Heart left ventricle (tissue), 13 donors: ENCODE results near the gene MICALL2.

Source experiments
- CTCF ChIP-seq, 12 donors: fragments of 200-600 bp; sonication (generic) in 4 of 12; IDR thresholded peaks; one replicate each; pipeline versions ENCODE4 v1.5.0 to v1.8.0; 2018 to 2022; ENCODE audit warnings: antibody characterized with exemption in 12 of 12, mild to moderate bottlenecking in 5 of 12
- POLR2A ChIP-seq, 2 donors: fragments of 450-650 bp; IDR thresholded peaks; one replicate each; pipeline ENCODE4 v1.6.1; 2017; ENCODE audit warnings: antibody characterized with exemption in 2 of 2, mild to moderate bottlenecking in 2 of 2, moderate library complexity in 2 of 2
- donor health status: ischemic (EF 13 %, LVEDD 7.1; RV severe dilation, severe dysfunction).
- donor health status: DM: no; HTN: yes; CAD: no.
- donor health status: DM: no; HTN: no; CAD: no.
- donor health status: ischemic (EF 25% LVEDD 6.9; RV normal size, moderate dysfunction).
- donor health status: ischemic (EF 25% LVEDD 5.7; RV mildly dilated, moderate dysfunction).
- donor health status: ischemic (EF 35%, LVEDD 5.7; RV mildly dilated, moderate dysfunction).
- donor health status: nonischemic (EF 11% LVEDD 7.7; RV severe dilation, severe dysfunction).
- donor health status: DM: yes; HTN: yes; CAD: no.
- donor health status: PGD.
- donor health status: ischemic (EF 29% LVEDD 5.4; RV normal size, mild dysfunction).
- donor health status: nonischemic (EF 23%, LVEDD 6.1; RV moderate dilation, normal function).

- TF ChIP-seq CTCF (IDR thresholded peaks at IDR 0.05) (no peak), POLR2A (IDR thresholded peaks at IDR 0.05) (no peak)
These were observed 48.3 kb downstream of the MICALL2 start for GRCh38 chr7:1410992-1411391.
